Duodenal mucosa (tissue), 2 donors: ENCODE results near the gene GALK1.

ENCODE experiments used
- H3K27ac ChIP-seq: one replicate; pipeline ENCODE4 v1.7.0; 2013; ENCODE audit warnings: low read depth, low read length
- H3K27me3 ChIP-seq, 2 donors: one replicate each; pipeline ENCODE4 v1.7.0; 2013; ENCODE audit warnings: low read length in 2 of 2, control low read depth in 1 of 2; ENCODE audit not compliant: insufficient read depth in 2 of 2, control insufficient read depth in 1 of 2
- H3K36me3 ChIP-seq, 2 donors: one replicate each; pipeline ENCODE4 v1.7.0; 2013; ENCODE audit warnings: low read length in 2 of 2, control low read depth in 1 of 2; ENCODE audit not compliant: insufficient read depth in 2 of 2, control insufficient read depth in 1 of 2
- H3K4me1 ChIP-seq, 2 donors: one replicate each; pipeline ENCODE4 v1.7.0; 2013; ENCODE audit warnings: low read length in 2 of 2, control low read depth in 1 of 2; ENCODE audit not compliant: insufficient read depth in 2 of 2, control insufficient read depth in 1 of 2
- H3K4me3 ChIP-seq, 2 donors: one replicate each; pipeline ENCODE4 v1.7.0; 2013; ENCODE audit warnings: low read length in 2 of 2, low read depth in 1 of 2
- H3K9ac ChIP-seq, 2 donors: one replicate each; pipeline ENCODE4 v1.7.0; 2013; ENCODE audit warnings: low read length in 2 of 2, low read depth in 1 of 2
- H3K9me3 ChIP-seq, 2 donors: one replicate each; pipeline ENCODE4 v1.7.0; 2013; ENCODE audit warnings: low read length in 2 of 2, control low read depth in 1 of 2; ENCODE audit not compliant: control insufficient read depth in 1 of 2

GALK1 gene

GRCh38 chr17:75712446-75712845 lies 52.5 kb downstream of the GALK1 start:
- no peaks in the 10 kb centered on the region for H3K27me3 ChIP-seq
- no peaks in the 10 kb centered on the region for H3K4me1 ChIP-seq
- H3K4me3 ChIP-seq: no peak overlapping the region
- H3K9me3 ChIP-seq: no peaks in the 10 kb centered on the region
- peaks cover 0 to 12% of the 10 kb centered on the region in 2 donors for H3K36me3 ChIP-seq
- H3K9ac ChIP-seq: no peak overlapping the region
- H3K27ac ChIP-seq: no peak overlapping the region
